ENCODE results near the gene BCL11B.
A peak's percentile ranks its signal among the peaks of the same experiment; 100 is the strongest.

Gene BCL11B

DNA sequence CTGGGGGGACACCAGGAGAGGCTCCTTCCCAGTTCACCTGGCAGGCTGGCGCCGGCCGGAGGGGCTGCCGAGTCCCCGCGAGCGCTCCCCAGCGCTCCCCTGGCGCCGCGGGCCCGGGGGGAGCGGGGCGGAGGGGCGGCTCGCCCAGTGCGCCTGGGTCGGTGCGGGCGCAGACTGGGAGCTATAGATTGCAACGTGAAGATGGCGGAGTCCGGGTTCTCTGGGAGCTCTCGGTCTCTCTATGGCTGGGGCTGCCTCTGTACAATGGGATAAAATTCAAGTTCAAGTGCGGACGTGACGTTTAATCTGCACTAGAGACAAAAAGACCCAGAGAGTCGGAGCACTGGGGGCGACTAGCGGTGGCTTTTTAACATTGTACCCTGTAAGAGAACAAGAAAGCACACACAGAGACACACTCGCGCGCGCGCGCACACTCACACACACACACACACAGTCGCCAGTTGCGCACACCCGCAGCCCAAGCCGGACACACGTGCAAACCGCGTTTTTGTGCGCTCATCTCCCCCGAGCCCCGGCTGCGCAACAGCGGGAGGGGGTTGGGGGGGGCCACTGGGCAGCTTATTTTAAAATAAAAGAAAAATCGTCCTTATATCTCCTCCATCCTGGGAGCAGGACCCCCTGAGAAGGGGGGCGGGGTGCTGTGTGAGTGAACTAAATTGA, at the start of gene BCL11B:
Gene BCL11B (minus strand): TSS at position 247 of the 681 bp plus-strand sequence. CDS start 979 bp downstream, outside the sequence.
- DNase-seq (ENCODE audit: low read depth, low spot score), result peak; percentile 79

DNA sequence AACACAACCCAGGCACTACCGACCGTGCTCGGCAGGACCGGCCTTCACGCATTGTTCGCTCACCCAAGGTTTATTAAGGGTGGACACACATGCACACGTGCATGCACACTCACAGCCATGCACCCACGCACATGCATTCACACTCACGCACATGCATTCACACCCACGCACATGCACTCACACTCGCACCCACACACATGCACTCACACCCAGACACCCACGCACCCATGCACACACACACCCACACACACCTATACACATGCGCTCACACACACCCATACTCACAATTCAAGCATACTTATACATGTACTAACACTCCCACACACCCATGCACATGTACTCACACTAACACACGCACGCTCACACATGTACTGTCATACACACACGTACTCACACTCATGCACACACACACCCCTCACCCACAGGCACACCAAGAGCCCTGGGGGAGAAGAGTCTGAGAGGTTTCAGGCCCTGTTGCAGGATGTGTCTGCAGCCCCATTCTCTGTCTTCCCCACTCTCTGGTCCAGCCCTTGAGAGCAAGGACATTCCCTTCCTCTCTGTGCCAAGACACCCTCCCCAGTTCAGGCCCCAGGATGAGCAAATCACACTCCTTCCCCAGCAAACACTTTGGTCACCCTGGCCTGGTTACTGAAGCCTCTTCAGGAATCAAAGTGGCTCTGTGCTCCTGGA, 49.4 kb upstream of the BCL11B start:
- DNase-seq (ENCODE audit: low read depth, low spot score), result no peak

DNA sequence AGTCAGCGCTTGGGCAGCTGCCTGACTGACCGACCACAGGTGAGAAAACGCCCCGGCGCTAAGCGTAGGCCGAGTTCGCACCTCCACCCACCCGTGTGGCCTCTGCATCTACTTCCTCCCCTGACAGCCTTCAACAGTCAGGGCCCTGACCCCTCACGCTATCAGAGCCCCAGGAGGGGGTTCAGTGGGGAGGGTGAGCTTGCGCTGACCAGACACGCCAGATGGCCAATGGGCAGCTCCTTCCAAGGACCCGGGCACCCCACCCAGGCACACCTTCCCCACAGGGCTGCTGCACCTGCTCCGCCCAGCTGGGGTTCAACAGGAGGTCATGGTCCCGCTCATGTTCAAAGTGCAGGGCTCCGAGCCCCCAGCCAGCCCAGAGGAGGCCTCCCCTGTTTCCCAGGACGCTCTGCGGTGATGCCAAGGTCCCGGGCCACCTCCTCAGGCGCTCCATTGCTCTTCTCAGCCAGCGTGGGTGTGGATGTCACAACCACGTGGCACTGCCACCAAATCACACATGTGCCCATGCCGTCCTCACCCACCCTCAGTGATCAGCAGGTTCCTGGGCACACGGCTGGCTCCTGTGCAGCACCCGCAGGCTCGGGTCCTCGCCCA, 48.7 kb upstream of the BCL11B start:
- DNase-seq (ENCODE audit: low read depth, low spot score), result no peak

DNA sequence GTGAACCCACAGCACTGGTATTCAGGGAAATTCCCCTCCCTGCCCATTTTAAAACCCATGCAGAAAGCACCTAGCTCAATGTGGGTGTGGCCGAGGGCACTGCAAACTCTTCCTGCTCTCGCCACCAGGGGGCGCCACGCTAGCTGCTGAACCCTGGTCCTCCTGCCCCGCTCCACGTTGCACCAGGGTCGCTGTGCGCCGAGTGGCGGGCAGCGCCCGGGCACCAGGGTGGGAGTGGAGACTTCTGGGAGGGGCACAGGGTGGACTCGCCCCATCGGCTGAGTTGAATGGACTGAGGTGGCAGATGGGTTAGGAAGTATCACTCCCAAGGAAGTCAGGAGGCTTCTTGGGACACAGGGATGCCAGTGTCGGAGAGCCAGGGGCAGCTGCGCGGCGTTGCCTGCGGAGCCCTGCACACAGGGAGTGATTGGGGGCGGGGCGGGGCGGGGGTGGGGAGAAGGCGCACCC, 48.1 kb upstream of the BCL11B start:
- no peak for DNase-seq (ENCODE audit: low read depth, low spot score)

DNA sequence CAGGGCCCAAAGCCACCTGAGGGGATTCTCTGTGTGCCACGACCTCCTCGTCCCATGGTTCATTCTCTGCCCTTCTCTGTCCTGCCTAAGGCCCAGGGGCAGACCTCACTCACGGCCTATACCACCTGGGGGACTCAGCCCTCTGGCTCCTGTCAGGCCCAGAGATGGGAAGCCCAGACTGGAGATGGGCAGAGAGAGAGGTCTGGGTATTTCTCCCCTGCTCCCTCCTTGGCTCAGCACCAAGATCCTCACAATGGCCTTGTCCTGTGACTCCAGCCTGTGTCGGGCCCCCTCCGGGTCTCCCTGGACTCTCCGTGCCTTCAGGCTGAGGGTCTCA, 46.9 kb upstream of the BCL11B start:
- DNase-seq (ENCODE audit: low read depth, low spot score), result no peak

DNA sequence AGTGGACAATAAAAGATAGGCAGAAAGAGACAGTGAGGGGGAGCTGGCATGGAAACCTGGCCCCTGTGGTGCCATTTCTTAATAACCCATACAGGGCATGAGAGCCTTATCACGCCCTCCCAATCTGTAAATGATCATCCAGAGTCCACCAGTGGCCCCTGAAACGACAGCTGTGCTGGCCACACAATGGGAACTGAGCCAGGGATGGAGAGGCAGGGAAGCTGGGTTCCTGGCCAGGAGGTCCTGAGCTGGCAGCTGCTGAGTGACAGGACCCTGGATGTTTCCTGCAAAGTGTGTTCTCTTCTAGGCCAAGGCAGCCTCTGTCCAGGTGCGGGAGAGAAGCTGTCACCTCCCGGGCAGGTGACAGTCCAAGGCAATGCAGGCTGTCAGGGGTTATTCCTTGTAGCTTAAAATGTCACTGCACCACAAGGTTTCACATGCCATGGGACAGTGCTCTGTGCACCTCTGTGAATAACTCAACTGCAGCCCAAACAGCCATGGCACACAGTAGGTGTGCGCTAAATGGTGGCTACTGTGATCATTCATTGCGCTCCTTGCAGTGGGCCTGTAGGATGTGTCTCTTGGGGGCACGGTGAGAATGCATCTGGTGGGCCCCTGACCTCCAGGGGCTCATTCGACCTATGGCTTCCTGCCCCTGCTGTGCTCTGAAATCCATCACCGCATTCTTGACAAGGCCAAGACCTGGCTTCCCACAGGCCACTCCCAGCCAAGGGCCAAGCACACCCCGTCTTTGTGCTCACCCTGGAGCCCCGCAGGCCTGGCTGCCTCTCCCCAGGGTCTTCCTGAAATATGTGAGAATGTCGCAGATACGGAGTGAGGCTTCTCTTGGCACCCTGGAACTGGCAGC, 46.3 kb upstream of the BCL11B start:
- no peak for DNase-seq (ENCODE audit: low read depth, low spot score)

DNA sequence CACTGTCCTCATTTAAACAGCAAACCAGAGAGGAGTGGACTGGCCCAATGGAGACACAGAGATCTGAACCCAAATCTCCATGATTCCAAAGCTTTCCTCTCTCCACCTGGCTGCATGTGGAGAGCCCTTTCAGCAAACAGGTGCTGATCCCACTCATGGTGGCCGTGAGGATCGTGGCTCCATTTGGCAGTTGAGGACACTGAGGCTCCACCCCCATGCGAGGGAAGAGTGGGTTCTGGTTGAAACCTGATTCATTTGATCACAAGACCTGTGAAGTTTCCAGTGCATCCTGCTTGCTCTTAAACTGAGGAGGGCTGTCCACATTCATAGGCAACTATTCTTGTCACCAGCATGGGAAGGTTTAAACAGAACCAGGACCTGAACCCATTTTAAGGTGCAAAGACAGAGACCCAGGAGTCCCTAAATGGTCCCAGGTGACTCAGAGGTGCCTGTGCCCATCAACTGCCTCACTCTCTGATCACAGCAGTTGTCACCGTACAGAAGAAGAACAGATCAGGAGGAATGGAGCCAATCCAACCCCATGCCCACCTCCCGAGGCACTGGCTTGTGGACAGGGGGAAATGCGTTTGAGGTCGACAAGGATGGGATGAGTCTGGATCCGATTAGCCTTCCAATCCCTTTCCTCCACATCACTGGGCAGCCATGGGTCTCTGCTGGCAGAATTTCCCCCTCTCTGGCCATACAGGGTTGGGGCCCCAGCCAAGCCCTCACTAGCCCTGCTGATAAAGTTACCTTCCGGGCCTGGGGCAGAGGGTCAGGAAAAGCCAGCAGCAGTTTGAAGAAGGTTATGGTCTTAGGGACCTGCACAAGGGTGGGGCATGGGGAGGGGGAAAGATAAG, 45.5 kb upstream of the BCL11B start:
- DNase-seq (ENCODE audit: low read depth, low spot score), result no peak

DNA sequence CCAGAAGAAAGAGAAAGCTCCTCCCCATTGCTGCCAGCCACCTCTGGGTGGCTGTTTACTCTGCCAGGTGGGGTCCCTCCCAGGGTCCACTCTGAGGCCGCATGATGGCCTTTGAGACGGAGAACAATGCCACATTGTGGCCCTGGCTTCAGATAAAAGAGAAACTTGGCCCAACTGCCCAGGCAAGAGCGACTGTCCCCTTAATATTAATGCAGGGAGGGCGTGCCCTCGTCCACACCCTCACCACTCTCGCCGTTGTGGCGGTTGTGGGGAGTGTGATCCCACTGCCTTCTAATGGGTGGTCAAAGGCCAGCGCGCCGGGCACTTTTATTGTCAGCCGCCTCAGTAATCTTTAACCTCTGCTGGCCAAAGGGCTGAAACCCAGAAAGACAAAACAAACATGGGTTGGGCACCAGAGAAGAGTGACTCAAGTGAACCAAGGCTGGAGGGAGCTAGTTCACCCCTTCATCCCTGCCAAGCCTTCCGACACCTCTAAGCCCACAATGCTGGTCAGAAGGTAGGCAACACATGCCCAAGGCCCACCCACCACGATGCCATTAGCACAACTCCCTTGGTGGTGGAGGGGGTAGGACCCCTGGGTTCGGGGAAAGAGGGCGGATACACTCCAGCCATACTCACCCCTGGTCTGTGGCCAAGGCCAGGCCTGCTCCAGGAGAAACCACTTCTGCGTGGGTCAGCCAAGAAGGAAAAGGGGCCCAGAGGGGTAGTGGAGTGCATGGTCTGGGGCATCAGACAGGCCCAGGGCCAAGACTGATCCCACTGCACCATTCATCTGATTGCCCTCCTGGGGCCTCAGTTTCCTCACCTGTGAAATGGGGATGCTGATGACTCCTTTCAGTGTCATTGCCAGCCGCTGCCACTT, 44.5 kb upstream of the BCL11B start:
- no peak for DNase-seq (ENCODE audit: low read depth, low spot score)

DNA sequence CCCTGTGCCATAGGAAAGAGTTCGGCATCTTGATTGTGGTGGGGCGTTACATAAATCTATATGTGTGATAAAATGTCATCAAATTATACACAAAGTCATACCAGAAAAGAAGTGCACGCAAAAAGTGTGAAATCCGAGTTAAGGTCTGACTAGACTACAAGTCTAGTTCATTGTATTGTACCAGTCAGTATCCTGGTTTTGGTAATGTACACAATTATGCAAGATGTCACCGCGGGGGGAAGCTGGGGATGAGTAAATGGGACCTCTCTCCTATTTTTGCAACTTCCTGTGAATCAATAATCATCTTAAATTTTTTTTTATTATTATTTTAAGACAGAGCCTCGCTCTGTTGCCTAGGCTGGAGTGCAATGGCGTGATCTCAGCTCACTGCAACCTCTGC, 43.2 kb upstream of the BCL11B start:
- DNase-seq (ENCODE audit: low read depth, low spot score), result no peak

DNA sequence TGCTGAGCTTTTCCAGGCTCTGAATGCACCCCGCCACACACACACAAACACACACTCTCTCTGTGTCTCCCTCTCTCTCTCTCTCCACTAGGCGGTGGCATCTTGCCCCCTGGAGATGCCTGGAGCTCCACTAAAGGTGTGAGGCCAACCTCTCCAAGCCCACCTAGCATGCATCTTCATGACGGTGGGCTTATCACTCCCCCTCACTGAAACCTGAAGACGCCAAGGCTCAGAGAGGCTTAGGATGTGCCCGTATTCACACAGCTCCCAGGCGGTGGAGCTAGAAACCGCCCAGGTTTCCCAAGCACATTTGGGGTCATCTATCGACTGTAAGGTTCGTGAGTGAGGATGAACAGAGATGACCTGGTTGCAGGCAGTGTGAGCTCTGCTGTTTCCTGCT, 42.6 kb upstream of the BCL11B start:
- no peak for DNase-seq (ENCODE audit: low read depth, low spot score)

DNA sequence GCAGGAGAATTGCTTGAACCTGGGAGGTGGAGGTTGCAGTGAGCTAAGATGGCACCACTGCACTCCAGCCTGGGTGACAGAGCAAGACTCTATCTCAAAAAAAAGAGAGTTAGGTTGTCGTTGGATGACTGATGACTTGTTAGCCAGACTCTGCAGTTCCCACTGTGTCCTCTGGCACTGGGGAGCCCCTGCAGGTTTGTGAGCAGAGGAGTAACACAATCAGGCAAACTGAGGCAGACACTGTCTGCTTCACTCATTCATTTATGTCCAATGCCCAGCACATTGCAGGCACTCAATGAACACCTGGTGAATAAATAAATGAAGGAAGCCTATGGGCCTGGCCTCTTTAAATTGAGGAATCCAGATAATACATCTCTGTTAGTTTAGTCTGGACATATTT, 41.2 kb upstream of the BCL11B start:
- DNase-seq (ENCODE audit: low read depth, low spot score), result no peak

DNA sequence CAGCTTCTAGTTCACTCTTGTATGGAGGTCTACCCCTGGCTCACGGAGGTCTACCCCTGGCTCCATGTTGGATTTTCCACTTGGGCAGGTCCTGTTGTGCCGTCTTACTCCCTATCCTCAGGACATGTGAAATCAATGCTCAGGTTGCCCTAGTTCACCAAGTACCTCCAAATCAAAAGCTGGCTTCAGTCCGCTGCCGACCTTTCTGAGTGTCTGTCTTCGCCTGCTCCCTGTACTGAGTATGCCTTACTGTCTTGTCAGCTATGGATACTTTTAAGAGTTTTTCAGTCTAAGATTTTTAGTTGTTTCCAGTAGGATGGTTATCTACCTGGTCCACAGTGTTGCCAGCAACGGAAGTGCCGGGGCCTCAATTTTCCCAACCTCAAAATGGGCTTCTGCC, 40.1 kb upstream of the BCL11B start:
- DNase-seq (ENCODE audit: low read depth, low spot score), result no peak

DNA sequence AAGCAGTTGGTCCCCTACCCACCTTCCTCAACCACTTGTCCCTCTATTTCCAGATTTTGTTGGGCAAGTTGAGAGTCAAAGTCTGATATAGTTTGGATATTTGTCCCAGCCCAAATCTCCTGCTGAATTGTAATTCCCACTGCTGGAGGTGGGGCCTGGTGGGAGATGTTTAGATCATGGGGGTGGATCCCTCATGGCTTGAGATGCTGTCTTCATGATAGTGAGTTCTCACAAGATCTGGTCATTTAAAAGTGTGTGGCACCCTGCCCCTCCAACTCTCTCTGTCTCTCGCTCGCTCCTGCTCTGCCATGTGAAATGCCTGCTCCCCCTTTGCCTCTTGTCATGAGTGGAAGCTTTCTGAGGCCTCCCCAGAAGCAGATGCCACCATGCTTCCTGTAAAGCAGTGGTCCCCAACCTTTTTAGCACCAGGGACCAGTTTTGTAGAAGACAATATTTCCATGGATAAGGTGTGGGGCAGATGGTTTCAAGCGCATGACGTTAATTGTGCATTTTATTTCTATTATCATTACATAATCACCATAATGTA, 37.3 kb upstream of the BCL11B start:
- DNase-seq (ENCODE audit: low read depth, low spot score), result no peak

DNA sequence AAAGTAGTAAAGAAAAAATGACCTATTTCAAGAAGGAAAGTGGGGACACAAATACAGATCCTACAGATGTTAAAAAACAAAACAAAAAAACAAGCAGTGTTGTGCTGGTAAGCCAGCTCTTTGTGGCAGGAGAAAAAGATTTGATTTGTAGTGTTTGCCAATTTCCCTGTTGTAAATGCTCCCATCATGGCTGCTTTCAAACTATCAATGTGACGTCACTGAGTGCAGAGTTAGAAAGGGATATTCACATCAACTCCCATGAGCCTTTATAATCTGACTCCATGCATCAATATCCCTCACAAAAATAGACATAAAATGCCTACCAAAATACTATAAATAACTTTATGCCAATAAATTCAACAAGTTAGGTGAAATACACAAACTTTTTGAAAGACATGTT, 32.2 kb upstream of the BCL11B start:
- no peak for DNase-seq (ENCODE audit: low read depth, low spot score)

DNA sequence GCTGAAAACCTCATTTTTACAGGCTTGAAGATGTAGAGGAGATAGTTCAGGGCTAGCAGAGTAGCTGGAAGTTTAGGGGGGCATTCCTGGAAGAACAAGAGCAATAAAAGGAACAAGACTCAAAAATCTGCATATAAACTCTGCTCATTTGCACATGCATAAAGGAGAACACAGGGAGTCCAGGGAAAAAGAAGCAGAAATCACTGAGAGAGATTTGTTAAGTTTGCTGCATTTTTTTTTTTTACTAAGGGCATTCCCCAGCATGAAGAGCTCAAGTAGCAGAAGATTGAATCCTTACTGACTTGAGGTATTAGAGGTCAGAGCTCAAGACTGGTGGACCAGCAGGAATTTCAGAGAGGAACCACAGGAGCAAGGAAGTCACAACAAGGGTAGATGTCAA, 28.2 kb upstream of the BCL11B start:
- DNase-seq (ENCODE audit: low read depth, low spot score), result peak; percentile 57

DNA sequence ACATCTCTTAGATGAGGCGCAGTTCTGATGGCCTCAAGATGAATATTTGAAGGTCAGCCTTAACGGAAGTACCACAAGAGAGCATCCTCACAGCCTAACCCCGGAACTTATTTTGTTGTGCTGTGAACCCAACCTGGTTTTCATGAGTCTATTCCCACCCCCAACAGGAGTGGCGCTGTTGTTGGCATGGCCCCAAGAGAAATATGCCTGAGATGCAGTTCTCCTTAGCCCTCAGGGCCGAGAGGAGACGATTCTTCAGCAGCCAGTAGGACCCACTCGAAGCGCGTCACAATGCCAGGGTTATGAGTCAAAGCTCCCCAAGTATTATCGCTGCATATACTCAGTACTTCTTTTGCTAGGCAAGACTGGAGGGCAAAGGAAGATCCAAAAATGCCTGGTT, 24.5 kb upstream of the BCL11B start:
- DNase-seq (ENCODE audit: low read depth, low spot score), result no peak

DNA sequence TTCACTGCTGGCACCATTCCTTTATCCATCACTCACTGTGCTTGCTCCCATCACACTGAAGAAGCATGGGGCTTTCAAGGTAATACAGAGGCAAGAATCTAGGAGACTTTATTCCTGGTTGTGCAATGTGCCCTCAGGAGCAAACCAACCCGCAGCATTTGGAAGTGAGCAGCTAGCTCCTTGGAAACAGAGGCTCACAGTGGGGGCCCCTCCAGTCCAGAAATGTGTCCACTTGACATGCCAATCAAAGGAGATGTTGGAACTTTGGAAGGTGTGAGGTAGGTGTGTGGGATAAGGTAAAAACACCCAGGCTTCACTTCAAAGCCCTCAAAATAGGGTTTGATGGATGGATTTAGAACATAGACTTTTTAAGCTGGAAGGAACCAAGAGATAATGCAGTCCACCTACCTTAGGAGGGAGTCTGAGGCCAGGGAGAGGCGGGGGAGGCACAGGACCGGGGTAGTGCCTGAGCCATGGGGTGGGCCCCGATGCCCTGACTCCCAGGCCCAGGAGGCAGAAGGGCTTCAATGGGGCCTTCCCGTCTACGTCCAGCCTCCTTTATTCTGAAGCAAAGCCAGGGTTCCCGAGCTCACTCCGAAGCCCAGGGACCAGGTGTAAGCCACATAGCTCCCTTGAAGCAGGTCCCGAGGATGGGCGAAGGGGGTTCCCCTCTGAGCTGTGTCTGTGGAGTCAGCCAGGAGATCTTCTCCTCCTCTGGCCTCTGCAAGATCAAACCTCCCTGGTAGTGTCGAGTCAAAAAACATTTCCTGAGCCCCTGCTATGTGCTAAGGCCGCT, 17.6 kb upstream of the BCL11B start:
- no peak for DNase-seq (ENCODE audit: low read depth, low spot score)

DNA sequence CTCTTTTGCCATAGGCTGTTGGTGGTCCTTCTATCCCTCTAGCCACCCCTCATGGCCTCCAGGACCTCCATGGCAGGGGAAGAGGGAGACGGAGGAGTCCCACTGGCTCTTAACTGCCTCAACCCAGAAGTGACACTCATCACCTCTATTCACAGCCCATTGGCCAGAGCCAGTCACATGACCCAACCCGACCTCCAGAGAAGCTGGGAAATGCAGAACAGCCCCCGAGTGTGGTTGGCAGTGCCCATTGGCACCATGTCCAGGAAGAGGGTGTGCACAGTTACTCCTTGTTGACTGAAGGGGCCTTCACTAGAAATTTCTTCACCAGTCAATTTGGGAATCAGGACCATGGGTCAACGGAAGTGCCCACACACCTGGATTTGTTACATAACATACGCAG, 17.0 kb upstream of the BCL11B start:
- DNase-seq (ENCODE audit: low read depth, low spot score), result no peak
